GM12874 (cell line): ENCODE measurements around the gene MPHOSPH9.
A peak's percentile ranks its signal among the peaks of the same experiment; 100 is the strongest.

Experiments
- TF ChIP-seq, protein P1 (sequence below): IDR thresholded peaks from 2 replicates; pipeline ENCODE4 v1.5.1; 2011; ENCODE audit warnings: low read depth, mild to moderate bottlenecking, control low read depth, low read length, moderate library complexity; ENCODE audit not compliant: insufficient read depth

MPHOSPH9 gene

GRCh38 chr12:123269896-123270213, 36.9 kb upstream of the MPHOSPH9 start:
- TF ChIP-seq, protein P1, sequence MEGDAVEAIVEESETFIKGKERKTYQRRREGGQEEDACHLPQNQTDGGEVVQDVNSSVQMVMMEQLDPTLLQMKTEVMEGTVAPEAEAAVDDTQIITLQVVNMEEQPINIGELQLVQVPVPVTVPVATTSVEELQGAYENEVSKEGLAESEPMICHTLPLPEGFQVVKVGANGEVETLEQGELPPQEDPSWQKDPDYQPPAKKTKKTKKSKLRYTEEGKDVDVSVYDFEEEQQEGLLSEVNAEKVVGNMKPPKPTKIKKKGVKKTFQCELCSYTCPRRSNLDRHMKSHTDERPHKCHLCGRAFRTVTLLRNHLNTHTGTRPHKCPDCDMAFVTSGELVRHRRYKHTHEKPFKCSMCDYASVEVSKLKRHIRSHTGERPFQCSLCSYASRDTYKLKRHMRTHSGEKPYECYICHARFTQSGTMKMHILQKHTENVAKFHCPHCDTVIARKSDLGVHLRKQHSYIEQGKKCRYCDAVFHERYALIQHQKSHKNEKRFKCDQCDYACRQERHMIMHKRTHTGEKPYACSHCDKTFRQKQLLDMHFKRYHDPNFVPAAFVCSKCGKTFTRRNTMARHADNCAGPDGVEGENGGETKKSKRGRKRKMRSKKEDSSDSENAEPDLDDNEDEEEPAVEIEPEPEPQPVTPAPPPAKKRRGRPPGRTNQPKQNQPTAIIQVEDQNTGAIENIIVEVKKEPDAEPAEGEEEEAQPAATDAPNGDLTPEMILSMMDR: no peak

GRCh38 chr12:123269395-123269892, 36.5 kb upstream of the MPHOSPH9 start:
- TF ChIP-seq, protein P1: 0 out of 2 replicates have a peak, but pooled peaks have one; percentile 21

DNA sequence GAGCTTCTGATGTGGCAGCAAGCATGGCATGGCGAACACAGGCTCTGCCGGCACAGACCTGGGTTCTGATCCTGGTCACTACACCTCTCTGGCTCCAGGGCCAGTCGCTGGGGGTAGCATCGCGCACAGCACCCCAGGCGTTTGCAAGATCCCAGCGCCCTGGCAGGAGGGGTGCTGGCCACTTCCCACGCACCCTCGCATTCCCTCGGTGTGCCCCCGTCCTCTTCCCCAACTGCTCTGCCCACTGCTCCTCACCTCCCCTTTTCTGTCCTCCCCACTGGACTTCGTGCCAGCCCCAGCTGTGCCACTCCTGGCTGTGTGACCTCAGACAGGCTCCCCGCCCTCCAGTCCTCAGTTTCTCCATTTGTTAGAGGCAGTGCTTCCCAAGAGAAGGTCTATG, 35.9 kb upstream of the MPHOSPH9 start:
- TF ChIP-seq, protein P1: no peak

DNA sequence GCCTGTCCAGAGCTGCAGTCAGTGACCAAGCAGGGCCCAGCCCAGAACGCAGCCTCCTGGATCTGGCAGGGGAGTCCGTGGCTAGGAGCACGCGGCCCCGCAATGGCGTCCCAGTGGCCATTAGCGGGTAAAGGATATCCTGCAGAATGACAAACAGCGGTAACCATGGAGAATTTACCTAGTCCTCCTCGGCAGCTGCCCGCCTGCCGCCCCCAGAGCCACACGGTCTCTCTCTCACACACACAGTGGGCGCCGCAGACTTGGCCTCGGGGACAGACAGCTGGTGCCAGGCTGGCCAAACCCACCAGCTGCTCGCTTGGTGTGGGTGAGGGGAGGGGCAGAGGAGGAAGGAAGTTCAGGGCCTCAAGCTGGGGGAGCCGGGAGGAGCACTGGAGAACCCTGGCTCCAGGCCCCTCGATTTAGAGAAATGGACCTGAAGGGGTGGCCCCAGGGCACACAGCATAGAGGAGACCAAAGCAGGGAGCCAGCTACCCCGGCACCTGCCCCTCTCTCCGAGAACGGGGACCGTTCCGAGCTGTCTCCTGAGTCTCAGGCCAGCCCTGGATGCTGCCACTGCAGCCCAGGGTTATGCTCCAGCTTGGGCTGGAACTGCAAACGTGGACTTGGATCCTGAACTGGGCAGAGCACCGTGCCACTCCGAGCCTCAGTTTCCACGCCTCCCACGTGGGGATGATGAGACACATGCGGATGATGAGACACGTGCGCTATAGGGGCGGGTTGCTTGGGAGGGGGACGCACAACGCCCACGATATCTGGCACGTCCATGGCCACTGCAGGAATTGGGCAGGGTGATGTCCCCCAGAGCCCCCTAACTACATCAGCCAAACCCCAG, 35.3 kb upstream of the MPHOSPH9 start:
- TF ChIP-seq, protein P1: no peak

- TF ChIP-seq, protein P1: no peak
Measured at GRCh38 chr12:123267335-123267920, 34.5 kb upstream of the MPHOSPH9 start.

- TF ChIP-seq, protein P1: no peak
Measured at GRCh38 chr12:123266679-123267277, 33.8 kb upstream of the MPHOSPH9 start.

GRCh38 chr12:123265851-123266678, 33.1 kb upstream of the MPHOSPH9 start:
- TF ChIP-seq, protein P1: no peak
